CD4-positive, alpha-beta T cell (primary cell): Measurements from ENCODE around the gene DES. TPM values are rescaled to one million over a fixed set of nuclear protein-coding genes. Genes with fewer than 3 reads are reported as not detected.

Experiments
- ATAC-seq: fragments of 200-7000 bp; cut with Tn5 transposase; one replicate; pipeline ENCODE4 v1.10.0; 2022; ENCODE audit warnings: mild to moderate bottlenecking; ENCODE audit not compliant: poor library complexity
- CTCF ChIA-PET: fragments of 350-600 bp; sonication (Branson Sonifier 250); formaldehyde crosslinking; loops from one replicate; lab custom pipeline; 2021; ENCODE audit warnings: antibody characterized with exemption, inconsistent platforms; lab: Charles Lee
- POLR2A ChIA-PET: fragments of 350-600 bp; sonication (Branson Sonifier 250); formaldehyde crosslinking; loops from one replicate; lab custom pipeline; 2021; ENCODE audit warnings: antibody characterized with exemption, inconsistent platforms; lab: Charles Lee
- DNase-seq, 14 experiments: peaks; one replicate each; pipeline ENCODE4 v3.0.0-alpha.2; 2013 to 2020; ENCODE audit warnings: mixed read lengths in 2 of 14
- H3K27ac ChIP-seq, 2 donors: one replicate each; pipeline versions ENCODE4 v1.5.1 to v1.7.0; 2013; ENCODE audit warnings: low read length in 2 of 2, low read depth in 1 of 2, mild to moderate bottlenecking in 1 of 2
- H3K27me3 ChIP-seq, 2 experiments: 1 replicate in 1 of 2; 2 replicates in 1 of 2; pipeline versions ENCODE4 v1.6.1 to v1.7.0; 2013; ENCODE audit warnings: low read length in 2 of 2, control low read depth in 1 of 2, mild to moderate bottlenecking in 1 of 2, moderate library complexity in 1 of 2; ENCODE audit not compliant: insufficient read depth in 2 of 2, control insufficient read depth in 1 of 2
- H3K36me3 ChIP-seq: one replicate; pipeline ENCODE4 v1.6.1; 2013; ENCODE audit warnings: low read length, control low read depth; ENCODE audit not compliant: insufficient read depth
- H3K4me1 ChIP-seq: one replicate; pipeline ENCODE4 v1.6.1; 2013; ENCODE audit warnings: low read length, control low read depth; ENCODE audit not compliant: insufficient read depth
- H3K4me3 ChIP-seq: one replicate; pipeline ENCODE4 v1.5.1; 2013; ENCODE audit warnings: mild to moderate bottlenecking, low read length, moderate library complexity
- H3K9me3 ChIP-seq, 2 experiments: 1 replicate in 1 of 2; 2 replicates in 1 of 2; pipeline versions ENCODE4 v1.6.1 to v1.7.0; 2013; ENCODE audit warnings: low read length in 2 of 2, mild to moderate bottlenecking in 2 of 2, control low read depth in 1 of 2, moderate library complexity in 1 of 2; ENCODE audit not compliant: control insufficient read depth in 1 of 2, insufficient read depth in 1 of 2
- H3K27ac Mint-ChIP-seq: one replicate; pipeline ENCODE4 v1.8.0; 2020; ENCODE audit warnings: mixed read lengths
- H3K27me3 Mint-ChIP-seq: one replicate; pipeline ENCODE4 v1.8.0; 2021; ENCODE audit warnings: mixed read lengths
- H3K36me3 Mint-ChIP-seq: one replicate; pipeline ENCODE4 v1.8.0; 2021; ENCODE audit warnings: low read depth, mixed read lengths
- H3K4me1 Mint-ChIP-seq: one replicate; pipeline ENCODE4 v1.8.0; 2021; ENCODE audit warnings: low read depth, mixed read lengths
- H3K4me3 Mint-ChIP-seq: one replicate; pipeline ENCODE4 v1.8.0; 2020; ENCODE audit warnings: mild to moderate bottlenecking, mixed read lengths
- H3K9me3 Mint-ChIP-seq: one replicate; pipeline ENCODE4 v1.8.0; 2020; ENCODE audit warnings: mixed read lengths
- CTCF ChIP-seq: fragments of 200-600 bp; IDR thresholded peaks from one replicate; pipeline ENCODE4 v1.8.0; 2022; ENCODE audit warnings: antibody characterized with exemption, mild to moderate bottlenecking
- intact Hi-C, 2 experiments: fragments of 100-400 bp; cut with DNase I in 1 of 2; cut with micrococcal nuclease in 1 of 2; formaldehyde crosslinking; loops; one replicate each; pipeline versions ENCODE4 v1.15.1 to v1.9.0; 2023 to 2025; cut with DNase I, micrococcal nuclease
- total RNA-seq, 174 experiments: library from RNA in 2 of 174; stranded (reverse) in 2 of 174; gene quantifications; one replicate each; pipeline ENCODE4 v1.2.3 and lab custom pipeline; 2021 to 2026

DES gene
- total RNA-seq, 2 experiments from 2014 or later, result not detected

GRCh38 chr2:219468410-219469185, 50.4 kb downstream of the DES start:
- Mint-ChIP-seq H3K4me3 (no peak overlapping the region), H3K27ac (no peak overlapping the region), H3K9me3 (no peaks in the 10 kb centered on the region), H3K36me3 (no peaks in the 10 kb centered on the region), H3K4me1 (no peaks in the 10 kb centered on the region), H3K27me3 (no peaks in the 10 kb centered on the region)
- ChIA-PET CTCF (no interaction called here), POLR2A (no interaction called here)
- TF ChIP-seq CTCF, result no peak
- Histone ChIP-seq H3K9me3 (no peaks in the 10 kb centered on the region), H3K36me3 (no peaks in the 10 kb centered on the region), H3K27me3 (no peaks in the 10 kb centered on the region), H3K4me3 (no peak overlapping the region), H3K27ac (no peak overlapping the region), H3K4me1 (no peaks in the 10 kb centered on the region)
- ATAC-seq, result no peak
- no peak for DNase-seq
- intact Hi-C loops, result no loop called here

- no peaks in the 10 kb centered on the region for H3K4me1 Mint-ChIP-seq
- no peaks in the 10 kb centered on the region for H3K9me3 Mint-ChIP-seq
- no peaks in the 10 kb centered on the region for H3K36me3 Mint-ChIP-seq
- H3K4me3 ChIP-seq, result no peak overlapping the region
- H3K36me3 ChIP-seq, result no peaks in the 10 kb centered on the region
- H3K4me1 ChIP-seq, result no peaks in the 10 kb centered on the region
- H3K4me3 Mint-ChIP-seq, result no peak overlapping the region
- H3K9me3 ChIP-seq, result no peaks in the 10 kb centered on the region
- DNase-seq (no peak), ATAC-seq (no peak)
- ChIA-PET POLR2A (no interaction called here), CTCF (no interaction called here)
- H3K27ac ChIP-seq, result no peak overlapping the region
- H3K27me3 ChIP-seq, result no peaks in the 10 kb centered on the region
- intact Hi-C loops, result no loop called here
- H3K27ac Mint-ChIP-seq, result no peak overlapping the region
- H3K27me3 Mint-ChIP-seq, result no peaks in the 10 kb centered on the region
- no peak for TF ChIP-seq CTCF
Measured at GRCh38 chr2:219469186-219469724, 51.1 kb downstream of the DES start.

GRCh38 chr2:219470429-219470828, 52.3 kb downstream of the DES start:
- H3K4me3 ChIP-seq, result no peak overlapping the region
- ATAC-seq, result no peak
- no peaks in the 10 kb centered on the region for H3K9me3 ChIP-seq
- no peak for TF ChIP-seq CTCF
- no peak overlapping the region for H3K4me3 Mint-ChIP-seq
- intact Hi-C loops, result no loop called here
- POLR2A ChIA-PET, result no interaction called here
- H3K9me3 Mint-ChIP-seq, result no peaks in the 10 kb centered on the region
- no peaks in the 10 kb centered on the region for H3K27me3 Mint-ChIP-seq
- H3K4me1 ChIP-seq, result no peaks in the 10 kb centered on the region
- no peak overlapping the region for H3K27ac ChIP-seq
- no peaks in the 10 kb centered on the region for H3K36me3 Mint-ChIP-seq
- no peak overlapping the region for H3K27ac Mint-ChIP-seq
- no peak for DNase-seq
- H3K27me3 ChIP-seq, result no peaks in the 10 kb centered on the region
- no peaks in the 10 kb centered on the region for H3K4me1 Mint-ChIP-seq
- no peaks in the 10 kb centered on the region for H3K36me3 ChIP-seq
- CTCF ChIA-PET, result interaction anchor here (1.1 kb wide), 1 partner anchor 59 kb away, joined by 3 read pairs; no protein-coding TSS in a partner anchor
